Daoy (cell line): ENCODE data around the gene PYHIN1. TPM values are rescaled to one million over a fixed set of nuclear protein-coding genes. Genes with fewer than 3 reads are reported as not detected.
A peak's percentile ranks its signal among the peaks of the same experiment; 100 is the strongest.

ENCODE experiments used
- DNase-seq: peaks from one replicate; pipeline ENCODE4 v3.0.0-alpha.2; 2015; ENCODE audit warnings: low read depth
- total RNA-seq: library from RNA; depleted of rRNA; stranded (reverse); fragments of >200 nt; shearing (Covaris generic); gene quantifications from 2 replicates; pipeline ENCODE4 v1.2.3, GENCODE V29; 2014; rRNA removed

Gene PYHIN1
- total RNA-seq = not detected in 2 replicates

- DNase-seq = no peak
Observed at GRCh38 chr1:158931055-158931737, at the start of gene PYHIN1. TSS of gene PYHIN1 (plus strand) at chr1:158931552. CDS start at chr1:158936911, 5,359 bp downstream.

- no peak for DNase-seq
Observed at GRCh38 chr1:158893654-158894053, 37.7 kb upstream of the PYHIN1 start.

GRCh38 chr1:158898722-158899121, 32.6 kb upstream of the PYHIN1 start:
- DNase-seq = no peak

- no peak for DNase-seq
Observed at GRCh38 chr1:158901623-158902022, 29.7 kb upstream of the PYHIN1 start.

- DNase-seq = no peak
Observed at GRCh38 chr1:158916085-158916484, 15.3 kb upstream of the PYHIN1 start.

- no peak for DNase-seq
Observed at GRCh38 chr1:158924677-158925076, 6.7 kb upstream of the PYHIN1 start.

GRCh38 chr1:158930504-158930903, 848 bp upstream of the PYHIN1 start:
- DNase-seq = no peak

- DNase-seq = no peak
Observed at GRCh38 chr1:158932171-158932570, 819 bp downstream of the PYHIN1 start.

GRCh38 chr1:158933621-158934020, 2.3 kb downstream of the PYHIN1 start:
- DNase-seq = no peak

- no peak for DNase-seq
Observed at GRCh38 chr1:158939180-158939579, 7.8 kb downstream of the PYHIN1 start.

GRCh38 chr1:158941317-158941716, 10.0 kb downstream of the PYHIN1 start:
- no peak for DNase-seq

- no peak for DNase-seq
Observed at GRCh38 chr1:158942490-158942889, 11.1 kb downstream of the PYHIN1 start.

GRCh38 chr1:158943059-158943458, 11.7 kb downstream of the PYHIN1 start:
- no peak for DNase-seq

- DNase-seq = no peak
Observed at GRCh38 chr1:158945061-158945460, 13.7 kb downstream of the PYHIN1 start.

GRCh38 chr1:158946785-158947184, 15.4 kb downstream of the PYHIN1 start:
- DNase-seq = no peak

GRCh38 chr1:158951956-158952355, 20.6 kb downstream of the PYHIN1 start:
- DNase-seq = peak; percentile 76

- DNase-seq = no peak
Observed at GRCh38 chr1:158952416-158952815, 21.1 kb downstream of the PYHIN1 start.

- no peak for DNase-seq
Observed at GRCh38 chr1:158961178-158961577, 29.8 kb downstream of the PYHIN1 start.

GRCh38 chr1:158962983-158963382, 31.6 kb downstream of the PYHIN1 start:
- no peak for DNase-seq

- DNase-seq = no peak
Observed at GRCh38 chr1:158969166-158969565, 37.8 kb downstream of the PYHIN1 start.

GRCh38 chr1:158969855-158970254, 38.5 kb downstream of the PYHIN1 start:
- no peak for DNase-seq

GRCh38 chr1:158972841-158973240, 41.5 kb downstream of the PYHIN1 start:
- no peak for DNase-seq

- DNase-seq = no peak
Observed at GRCh38 chr1:158976219-158976618, 44.9 kb downstream of the PYHIN1 start.

GRCh38 chr1:158978730-158979129, 47.4 kb downstream of the PYHIN1 start:
- no peak for DNase-seq
